PC-3 (cell line): Measurements from ENCODE around the gene CRLF2. TPM values are rescaled to one million over a fixed set of nuclear protein-coding genes. Genes with fewer than 3 reads are reported as not detected.
"Not testable (repeated sequence)": the region's sequence is repeated elsewhere in the genome, so short reads cannot be mapped to it uniquely, and the experiment has no call there.

ENCODE experiments used
- ATAC-seq: fragments of 200-7000 bp; cut with Tn5 transposase; 2 replicates; pipeline ENCODE4 v1.9.1; 2020; ENCODE audit warnings: mild to moderate bottlenecking, moderate library complexity
- BruUV-seq: library from RNA; stranded (reverse); fragments of 400-500 nt; replicated peaks from 2 replicates; lab custom pipeline; 2021; lab: Mats Ljungman, UMichigan
- CTCF ChIA-PET: fragments of 300-600 bp; sonication (Branson Sonifier 250); formaldehyde crosslinking; loops from one replicate; lab custom pipeline; 2022; ENCODE audit warnings: antibody characterized with exemption; lab: Charles Lee
- POLR2A ChIA-PET: fragments of 300-600 bp; sonication (Branson Sonifier 250); formaldehyde crosslinking; loops from one replicate; lab custom pipeline; 2022; ENCODE audit warnings: antibody characterized with exemption; ENCODE audit not compliant: unreplicated experiment; lab: Charles Lee
- DNase-seq: peaks from one replicate; pipeline ENCODE4 v3.0.0-alpha.2; 2015
- H2AFZ ChIP-seq: fragments of 300-600 bp; sonication (generic); 2 replicates; pipeline ENCODE4 v1.6.0; 2016; ENCODE audit warnings: antibody characterized with exemption, low read length
- H3F3A ChIP-seq: fragments of 300-600 bp; sonication (generic); one replicate; pipeline ENCODE4 v1.6.0; 2017; ENCODE audit warnings: antibody characterized with exemption, low read length, control low read depth, mild to moderate bottlenecking; ENCODE audit not compliant: unreplicated experiment
- H3K27ac ChIP-seq: fragments of 300-600 bp; sonication (generic); 2 replicates; pipeline ENCODE4 v1.5.1; 2016; ENCODE audit warnings: mild to moderate bottlenecking, low read length
- H3K27me3 ChIP-seq: fragments of 300-600 bp; sonication (generic); 2 replicates; pipeline ENCODE4 v1.6.1; 2016; ENCODE audit warnings: low read length, mixed read lengths
- H3K36me3 ChIP-seq: fragments of 300-600 bp; sonication (generic); 2 replicates; pipeline ENCODE4 v1.6.1; 2016; ENCODE audit warnings: low read depth, mixed run types, low read length, mixed read lengths
- H3K4me1 ChIP-seq: fragments of 300-600 bp; sonication (generic); 2 replicates; pipeline ENCODE4 v1.5.1; 2016; ENCODE audit warnings: low read length; ENCODE audit not compliant: insufficient read depth
- H3K4me2 ChIP-seq: fragments of 300-600 bp; sonication (generic); 2 replicates; pipeline ENCODE4 v1.6.0; 2016; ENCODE audit warnings: low read length
- H3K4me3 ChIP-seq: fragments of 300-600 bp; sonication (generic); 2 replicates; pipeline ENCODE4 v1.5.1; 2016; ENCODE audit warnings: mild to moderate bottlenecking, low read length, mixed read lengths
- H3K79me2 ChIP-seq: fragments of 300-600 bp; sonication (generic); 2 replicates; pipeline ENCODE4 v1.6.1; 2017; ENCODE audit warnings: low read length, mixed read lengths
- H3K9ac ChIP-seq: fragments of 300-600 bp; sonication (generic); 2 replicates; pipeline ENCODE4 v1.6.0; 2016; ENCODE audit warnings: mild to moderate bottlenecking, low read length
- H3K9me2 ChIP-seq: fragments of 300-600 bp; sonication (generic); replicated peaks from 2 replicates; pipeline ENCODE4 v1.6.1; 2016; ENCODE audit warnings: mixed run types, low read length, mixed read lengths
- H3K9me3 ChIP-seq: fragments of 300-600 bp; sonication (generic); 2 replicates; pipeline ENCODE4 v1.6.1; 2016; ENCODE audit warnings: low read length, mixed read lengths
- H4K20me1 ChIP-seq: fragments of 300-600 bp; sonication (generic); 2 replicates; pipeline ENCODE4 v1.6.1; 2016; ENCODE audit warnings: low read length, mixed read lengths
- CTCF ChIP-seq: fragments of 300-600 bp; sonication (generic); conservative IDR thresholded peaks from 2 replicates; pipeline ENCODE4 v1.5.1; 2017; ENCODE audit warnings: antibody characterized with exemption, low read depth, mild to moderate bottlenecking, low read length
- EZH2 ChIP-seq: fragments of 300-600 bp; sonication (generic); IDR thresholded peaks from one replicate; pipeline ENCODE4 v1.6.1; 2017; ENCODE audit warnings: antibody characterized with exemption, mild to moderate bottlenecking, low read length; ENCODE audit not compliant: unreplicated experiment
- EZH2phosphoT487 ChIP-seq: fragments of 300-600 bp; sonication (generic); IDR thresholded peaks from 2 replicates; pipeline ENCODE4 v1.6.1; 2018; ENCODE audit warnings: mild to moderate bottlenecking, antibody characterized with exemption, low read length, borderline replicate concordance
- intact Hi-C: fragments of 100-400 bp; cut with micrococcal nuclease; formaldehyde crosslinking; loops from 2 replicates; pipeline ENCODE4 v1.9.0; 2023
- total RNA-seq: library from RNA; depleted of rRNA; stranded (reverse); fragments of >200 nt; gene quantifications from 2 replicates; pipeline ENCODE4 v1.2.3, GENCODE V29; 2014

The CRLF2 gene
- total RNA-seq, 1 experiment from 2014 or later: not detected

- intact Hi-C loops: no loop called here
- no peak overlapping the region for H3K27ac ChIP-seq
- no peaks in the 10 kb centered on the region for H3K36me3 ChIP-seq
- no peak for TF ChIP-seq EZH2
- no peak for TF ChIP-seq CTCF
- TF ChIP-seq EZH2phosphoT487: no peak
- ChIA-PET CTCF (no interaction called here), POLR2A (no interaction called here)
- no peaks in the 10 kb centered on the region for H3F3A ChIP-seq
- BruUV-seq: no TSS peak
- no peak overlapping the region for H3K9ac ChIP-seq
- no peaks in the 10 kb centered on the region for H3K79me2 ChIP-seq
- H4K20me1 ChIP-seq: no peaks in the 10 kb centered on the region
- H3K9me2 ChIP-seq: no peaks in the 10 kb centered on the region
- H3K4me1 ChIP-seq: no peaks in the 10 kb centered on the region
- H2AFZ ChIP-seq: no peak overlapping the region
- ATAC-seq (no peak), DNase-seq (no peak)
- no peak overlapping the region for H3K4me3 ChIP-seq
- H3K27me3 ChIP-seq: no peaks in the 10 kb centered on the region
- H3K9me3 ChIP-seq: no peaks in the 10 kb centered on the region
- H3K4me2 ChIP-seq: no peak overlapping the region
Observed at GRCh38 chrX:1185561-1185960, 26.9 kb downstream of the CRLF2 start.

GRCh38 chrX:1182211-1182610 lies 30.2 kb downstream of the CRLF2 start:
- ATAC-seq (no peak), DNase-seq (no peak)
- Histone ChIP-seq H3K27me3 (no peaks in the 10 kb centered on the region), H3K9me2 (no peaks in the 10 kb centered on the region), H3K9ac (no peak overlapping the region), H4K20me1 (no peaks in the 10 kb centered on the region), H3K4me2 (no peak overlapping the region), H3K9me3 (no peaks in the 10 kb centered on the region), H3K4me1 (no peaks in the 10 kb centered on the region), H3K79me2 (no peaks in the 10 kb centered on the region), H3K4me3 (no peak overlapping the region), H2AFZ (no peak overlapping the region), H3K36me3 (no peaks in the 10 kb centered on the region), H3F3A (no peaks in the 10 kb centered on the region), H3K27ac (no peak overlapping the region)
- TF ChIP-seq CTCF: no peak
- ChIA-PET CTCF (no interaction called here), POLR2A (no interaction called here)
- BruUV-seq: no TSS peak
- intact Hi-C loops: no loop called here

GRCh38 chrX:1181661-1182060 lies 30.8 kb downstream of the CRLF2 start:
- H3F3A ChIP-seq, CTCF ChIA-PET, H4K20me1 ChIP-seq, POLR2A ChIA-PET, H3K9me2 ChIP-seq, H3K79me2 ChIP-seq, H3K27me3 ChIP-seq, H3K9me3 ChIP-seq, H3K4me1 ChIP-seq, BruUV-seq, ATAC-seq, H3K4me2 ChIP-seq, H3K27ac ChIP-seq, intact Hi-C loops, H3K4me3 ChIP-seq, DNase-seq, H3K9ac ChIP-seq, H3K36me3 ChIP-seq, H2AFZ ChIP-seq: not testable (repeated sequence)
